ENCODE measurements around the gene VPS50. TPM values are rescaled to one million over a fixed set of nuclear protein-coding genes. Genes with fewer than 3 reads are reported as not detected.
"Not testable (repeated sequence)": the region's sequence is repeated elsewhere in the genome, so short reads cannot be mapped to it uniquely, and the experiment has no call there.

VPS50 gene
- total RNA-seq, 2 donors from 2014 or later, result 18.8 to 41.6 TPM

- H3K27ac Mint-ChIP-seq, result no peak overlapping the region
- no peak for ATAC-seq
Measured at GRCh38 chr7:93307131-93307660, 75.0 kb downstream of the VPS50 start.

GRCh38 chr7:93307943-93308342 lies 75.8 kb downstream of the VPS50 start:
- Mint-ChIP-seq H3K27ac (no peak overlapping the region), H3K36me3 (peaks cover 0 to 5% of the 10 kb centered on the region in 2 donors), H3K9me3 (no peaks in the 10 kb centered on the region)
- DNase-seq (ENCODE audit: low spot score in 2 of 2), result no peak
- no peak for ATAC-seq

More at GRCh38 chr7:93307131-93307660, 75.0 kb downstream of the VPS50 start:
- no peaks in the 10 kb centered on the region for H3K36me3 Mint-ChIP-seq
- no peak for DNase-seq (ENCODE audit: low spot score in 2 of 2)
- no peaks in the 10 kb centered on the region for H3K9me3 Mint-ChIP-seq

- H3K9me3 Mint-ChIP-seq, result no peaks in the 10 kb centered on the region
- no peak for ATAC-seq
- H3K27ac Mint-ChIP-seq, result no peak overlapping the region
- H3K36me3 Mint-ChIP-seq, result peaks cover 0 to 6% of the 10 kb centered on the region in 2 donors
- no peak for DNase-seq (ENCODE audit: low spot score in 2 of 2)
Measured at GRCh38 chr7:93310346-93310745, 78.2 kb downstream of the VPS50 start.

- no peak for ATAC-seq
- DNase-seq (ENCODE audit: low spot score in 2 of 2), result no peak
- H3K9me3 Mint-ChIP-seq, result no peaks in the 10 kb centered on the region
- H3K36me3 Mint-ChIP-seq, result peaks cover 0 to 11% of the 10 kb centered on the region in 2 donors
- H3K27ac Mint-ChIP-seq, result no peak overlapping the region
Measured at GRCh38 chr7:93314449-93314848, 82.3 kb downstream of the VPS50 start.

GRCh38 chr7:93315896-93316295 lies 83.7 kb downstream of the VPS50 start:
- Mint-ChIP-seq H3K36me3 (peaks cover under 1 to 16% of the 10 kb centered on the region in 2 donors), H3K27ac (peak overlapping the region; percentile 2 to 52), H3K9me3 (no peaks in the 10 kb centered on the region)
- ATAC-seq (peak in 1 of 2 donors; percentile 79), DNase-seq (ENCODE audit: low spot score in 2 of 2) (no peak)

GRCh38 chr7:93316730-93317129 lies 84.6 kb downstream of the VPS50 start:
- peak in 1 of 2 donors; percentile 53 for ATAC-seq
- H3K9me3 Mint-ChIP-seq, result no peaks in the 10 kb centered on the region
- DNase-seq (ENCODE audit: low spot score in 2 of 2), result no peak
- no peak overlapping the region for H3K27ac Mint-ChIP-seq
- H3K36me3 Mint-ChIP-seq, result peaks cover 7 to 22% of the 10 kb centered on the region in 2 donors

GRCh38 chr7:93320887-93321286 lies 88.7 kb downstream of the VPS50 start:
- no peaks in the 10 kb centered on the region for H3K9me3 Mint-ChIP-seq
- DNase-seq (ENCODE audit: low spot score in 2 of 2) (no peak), ATAC-seq (no peak)
- peaks cover 18 to 23% of the 10 kb centered on the region in 2 donors for H3K36me3 Mint-ChIP-seq
- no peak overlapping the region for H3K27ac Mint-ChIP-seq

- not testable (repeated sequence) for H3K9me3 Mint-ChIP-seq
Measured at GRCh38 chr7:93326291-93326690, 94.1 kb downstream of the VPS50 start.

GRCh38 chr7:93327006-93327633 lies 95.0 kb downstream of the VPS50 start:
- Mint-ChIP-seq H3K9me3 (no peaks in the 10 kb centered on the region), H3K27ac (no peak overlapping the region), H3K36me3 (peaks cover 11 to 13% of the 10 kb centered on the region in 2 donors)
- ATAC-seq (no peak), DNase-seq (ENCODE audit: low spot score in 2 of 2) (no peak)

More at GRCh38 chr7:93326291-93326690, 94.1 kb downstream of the VPS50 start:
- not testable (repeated sequence) for ATAC-seq; H3K27ac Mint-ChIP-seq; DNase-seq (ENCODE audit: low spot score in 2 of 2)
- H3K36me3 Mint-ChIP-seq, result peaks cover 14 to 15% of the 10 kb centered on the region in 2 donors

- Mint-ChIP-seq H3K9me3 (no peaks in the 10 kb centered on the region), H3K36me3 (peaks cover 0 to 6% of the 10 kb centered on the region in 2 donors)
Measured at GRCh38 chr7:93331706-93332105, 99.5 kb downstream of the VPS50 start.

GRCh38 chr7:93332172-93332571 lies 100.0 kb downstream of the VPS50 start:
- H3K27ac Mint-ChIP-seq, result no peak overlapping the region

More at GRCh38 chr7:93331706-93332105, 99.5 kb downstream of the VPS50 start:
- no peak for DNase-seq (ENCODE audit: low spot score in 2 of 2)
- no peak overlapping the region for H3K27ac Mint-ChIP-seq
- ATAC-seq, result no peak

GRCh38 chr7:93337052-93337451 lies 104.9 kb downstream of the VPS50 start:
- Mint-ChIP-seq H3K9me3 (no peaks in the 10 kb centered on the region), H3K27ac (no peak overlapping the region), H3K36me3 (peaks cover 13 to 21% of the 10 kb centered on the region in 2 donors)
- no peak for DNase-seq (ENCODE audit: low spot score in 2 of 2)
- no peak for ATAC-seq

More at GRCh38 chr7:93332172-93332571, 100.0 kb downstream of the VPS50 start:
- Mint-ChIP-seq H3K36me3 (peaks cover 0 to 6% of the 10 kb centered on the region in 2 donors), H3K9me3 (no peaks in the 10 kb centered on the region)
- no peak for ATAC-seq
- DNase-seq (ENCODE audit: low spot score in 2 of 2), result no peak

- H3K9me3 Mint-ChIP-seq; ATAC-seq; H3K27ac Mint-ChIP-seq; DNase-seq (ENCODE audit: low spot score in 2 of 2): not testable (repeated sequence)
- H3K36me3 Mint-ChIP-seq, result peaks cover 14 to 23% of the 10 kb centered on the region in 2 donors
Measured at GRCh38 chr7:93342178-93342577, 110.0 kb downstream of the VPS50 start.

- Mint-ChIP-seq H3K36me3 (peaks cover 0 to 4% of the 10 kb centered on the region in 2 donors), H3K9me3 (no peaks in the 10 kb centered on the region), H3K27ac (no peak overlapping the region)
- ATAC-seq (no peak), DNase-seq (ENCODE audit: low spot score in 2 of 2) (no peak)
Measured at GRCh38 chr7:93350338-93350737, 118.2 kb downstream of the VPS50 start.

GRCh38 chr7:93352881-93353280 lies 120.7 kb downstream of the VPS50 start:
- no peaks in the 10 kb centered on the region for H3K9me3 Mint-ChIP-seq

GRCh38 chr7:93354815-93355214 lies 122.6 kb downstream of the VPS50 start:
- Mint-ChIP-seq H3K9me3 (no peaks in the 10 kb centered on the region), H3K36me3 (no peaks in the 10 kb centered on the region), H3K27ac (no peak overlapping the region)
- ATAC-seq (no peak), DNase-seq (ENCODE audit: low spot score in 2 of 2) (no peak)

More at GRCh38 chr7:93352881-93353280, 120.7 kb downstream of the VPS50 start:
- peaks cover 0 to 4% of the 10 kb centered on the region in 2 donors for H3K36me3 Mint-ChIP-seq
- DNase-seq (ENCODE audit: low spot score in 2 of 2) (no peak), ATAC-seq (no peak)
- no peak overlapping the region for H3K27ac Mint-ChIP-seq

- H3K36me3 Mint-ChIP-seq, result no peaks in the 10 kb centered on the region
- no peaks in the 10 kb centered on the region for H3K9me3 Mint-ChIP-seq
- no peak for ATAC-seq
- H3K27ac Mint-ChIP-seq, result no peak overlapping the region
- DNase-seq (ENCODE audit: low spot score in 2 of 2), result no peak
Measured at GRCh38 chr7:93359520-93360198, 127.5 kb downstream of the VPS50 start.

All from activated naive CD4-positive, alpha-beta T cell treated with anti-CD3 and anti-CD28 coated beads, Interleukin-2, amount 50 U/mL, for 72 hours (primary cell).